AG04450 (cell line): ENCODE data around the gene C2CD2. TPM values are rescaled to one million over a fixed set of nuclear protein-coding genes. Genes with fewer than 3 reads are reported as not detected.

ENCODE experiments used
- CTCF ChIA-PET: fragments of 300-600, 350-600 bp; formaldehyde crosslinking; extraction: SDS; loops from one replicate; lab custom pipeline; 2022; ENCODE audit warnings: antibody characterized with exemption, inconsistent platforms; lab: Charles Lee
- POLR2A ChIA-PET: fragments of 350-600 bp; formaldehyde crosslinking; extraction: SDS; loops from one replicate; lab custom pipeline; 2021; ENCODE audit warnings: antibody characterized with exemption, inconsistent platforms; lab: Yijun Ruan, JAX
- DNase-seq: peaks from one replicate; pipeline ENCODE4 v3.0.0-alpha.2; 2011; ENCODE audit warnings: low read depth, low spot score
- H3K27ac ChIP-seq: one replicate; pipeline ENCODE4 v1.5.1; 2012; ENCODE audit warnings: low read depth, low read length, control low read depth
- H3K27me3 ChIP-seq: one replicate; pipeline ENCODE4 v1.6.0; 2012; ENCODE audit warnings: low read length; ENCODE audit not compliant: control insufficient read depth, insufficient read depth
- H3K4me3 ChIP-seq: 2 replicates; pipeline ENCODE4 v1.5.1; 2011; ENCODE audit warnings: mild to moderate bottlenecking, low read depth, low read length, control low read depth
- H3K9me3 ChIP-seq: 2 replicates; pipeline ENCODE4 v1.5.1; 2012; ENCODE audit warnings: low read length; ENCODE audit not compliant: control insufficient read depth, insufficient read depth
- CTCF ChIP-seq: IDR thresholded peaks from 2 replicates; pipeline ENCODE4 v1.5.1; 2011; ENCODE audit warnings: low read depth, low read length, control low read depth, inconsistent platforms
- polyA plus RNA-seq: library from polyadenylated mRNA; depleted of rRNA; stranded (reverse); fragments of >200 nt; gene quantifications from 2 replicates; pipeline ENCODE4 v1.2.3, GENCODE V29; 2011

Gene C2CD2
- polyA plus RNA-seq, 1 experiment, result 25.4 TPM

GRCh38 chr21:41887667-41888066 lies 66.2 kb downstream of the C2CD2 start:
- no peak for DNase-seq
- no peaks in the 10 kb centered on the region; the same call in 1 of the 2 replicates for H3K9me3 ChIP-seq
- ChIA-PET POLR2A (no interaction called here), CTCF (no interaction called here)
- H3K27ac ChIP-seq, result no peak overlapping the region
- H3K27me3 ChIP-seq, result no peaks in the 10 kb centered on the region
- H3K4me3 ChIP-seq, result no peak overlapping the region
- no peak for TF ChIP-seq CTCF

- CTCF ChIA-PET, result interaction anchor here (0.6 to 1.6 kb wide), 2 partner anchors 75 to 231 kb away, joined by 6 to 7 read pairs; no protein-coding TSS in a partner anchor
- Histone ChIP-seq H3K27ac (no peak overlapping the region), H3K27me3 (no peaks in the 10 kb centered on the region), H3K4me3 (no peak overlapping the region), H3K9me3 (no peaks in the 10 kb centered on the region)
- DNase-seq, result no peak
- POLR2A ChIA-PET, result interaction anchor here (1.0 kb wide), 1 partner anchor 9 kb away, joined by 3 read pairs; no protein-coding TSS in a partner anchor
- no peak for TF ChIP-seq CTCF
Observed at GRCh38 chr21:41886328-41886727, 67.5 kb downstream of the C2CD2 start.

- no peak for DNase-seq
- POLR2A ChIA-PET, result interaction anchor here (1.0 kb wide), 1 partner anchor 10 kb away, joined by 3 read pairs; no protein-coding TSS in a partner anchor
- no peak overlapping the region for H3K27ac ChIP-seq
- no peak overlapping the region for H3K4me3 ChIP-seq
- no peak for TF ChIP-seq CTCF
- H3K9me3 ChIP-seq, result no peaks in the 10 kb centered on the region
- CTCF ChIA-PET, result interaction anchor here (0.6 to 1.6 kb wide), 2 partner anchors 74 to 232 kb away, joined by 6 to 7 read pairs; no protein-coding TSS in a partner anchor
- no peaks in the 10 kb centered on the region for H3K27me3 ChIP-seq
Observed at GRCh38 chr21:41885341-41886024, 68.3 kb downstream of the C2CD2 start.

- ChIA-PET CTCF (interaction anchor here (0.6 to 1.6 kb wide), 2 partner anchors 12 to 233 kb away, joined by 3 to 6 read pairs; no protein-coding TSS in a partner anchor), POLR2A (no interaction called here)
- Histone ChIP-seq H3K27ac (no peak overlapping the region), H3K9me3 (no peaks in the 10 kb centered on the region), H3K4me3 (no peak overlapping the region), H3K27me3 (no peaks in the 10 kb centered on the region)
- TF ChIP-seq CTCF, result no peak
- no peak for DNase-seq
Observed at GRCh38 chr21:41884501-41885030, 69.3 kb downstream of the C2CD2 start.

GRCh38 chr21:41883582-41883981 lies 70.2 kb downstream of the C2CD2 start:
- Histone ChIP-seq H3K27ac (peak overlapping the region; percentile 3), H3K27me3 (no peaks in the 10 kb centered on the region), H3K9me3 (no peaks in the 10 kb centered on the region), H3K4me3 (no peak overlapping the region)
- DNase-seq, result no peak
- ChIA-PET POLR2A (interaction anchor here (0.5 to 0.7 kb wide), 2 partner anchors 10 to 49 kb away, joined by 8 read pairs; no protein-coding TSS in a partner anchor), CTCF (interaction anchor here (0.6 to 1.6 kb wide), 2 partner anchors 13 to 234 kb away, joined by 3 to 9 read pairs; no protein-coding TSS in a partner anchor)
- no peak for TF ChIP-seq CTCF
